Loucy (cell line): ENCODE data around the gene LRP1-AS.

Experiments
- EZH2phosphoT487 ChIP-seq: fragments of 200-600 bp; IDR thresholded peaks from 2 replicates; pipeline ENCODE4 v1.6.1; 2018; ENCODE audit warnings: antibody characterized with exemption, mild to moderate bottlenecking, moderate library complexity, borderline replicate concordance
- TF ChIP-seq, protein P1 (sequence below): fragments of 200-600 bp; sonication (generic); conservative IDR thresholded peaks from 2 replicates; pipeline ENCODE4 v1.5.1; 2014; ENCODE audit warnings: mild to moderate bottlenecking, antibody characterized with exemption, low read length

DNA sequence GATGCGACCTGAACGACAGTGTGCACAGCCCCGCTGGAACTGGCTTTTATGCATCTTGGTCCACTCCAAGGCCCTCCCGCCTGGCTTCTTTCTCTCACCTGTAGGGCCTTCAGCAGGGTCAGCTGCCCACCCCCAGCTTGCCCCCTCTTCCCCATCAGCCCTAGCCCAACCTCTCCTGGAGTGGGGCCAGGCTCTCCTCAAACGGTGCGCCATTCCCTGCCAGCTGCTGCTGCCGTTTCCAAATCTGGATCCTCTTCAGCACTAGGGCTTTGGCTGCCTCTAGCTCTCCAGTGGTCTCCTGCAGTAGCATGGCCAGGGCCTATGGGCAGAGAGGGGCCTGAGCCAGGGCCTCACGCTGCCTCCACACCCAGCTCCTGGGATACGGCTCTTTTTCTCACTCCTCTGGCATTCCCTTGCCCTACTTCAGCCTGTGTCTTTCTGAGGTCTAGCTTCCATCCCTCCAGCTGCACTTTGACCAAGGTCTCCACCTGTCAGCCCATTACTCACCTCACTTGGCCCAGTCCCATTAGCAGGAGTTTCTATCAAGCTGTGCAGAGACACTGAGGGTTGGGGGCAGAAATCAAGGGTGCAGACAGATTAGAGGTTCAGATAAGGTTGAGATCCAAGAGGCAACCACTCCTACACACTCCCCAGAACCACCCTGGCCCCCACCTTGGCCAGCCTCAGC, 41.3 kb downstream of the LRP1-AS start:
- TF ChIP-seq, protein P1, sequence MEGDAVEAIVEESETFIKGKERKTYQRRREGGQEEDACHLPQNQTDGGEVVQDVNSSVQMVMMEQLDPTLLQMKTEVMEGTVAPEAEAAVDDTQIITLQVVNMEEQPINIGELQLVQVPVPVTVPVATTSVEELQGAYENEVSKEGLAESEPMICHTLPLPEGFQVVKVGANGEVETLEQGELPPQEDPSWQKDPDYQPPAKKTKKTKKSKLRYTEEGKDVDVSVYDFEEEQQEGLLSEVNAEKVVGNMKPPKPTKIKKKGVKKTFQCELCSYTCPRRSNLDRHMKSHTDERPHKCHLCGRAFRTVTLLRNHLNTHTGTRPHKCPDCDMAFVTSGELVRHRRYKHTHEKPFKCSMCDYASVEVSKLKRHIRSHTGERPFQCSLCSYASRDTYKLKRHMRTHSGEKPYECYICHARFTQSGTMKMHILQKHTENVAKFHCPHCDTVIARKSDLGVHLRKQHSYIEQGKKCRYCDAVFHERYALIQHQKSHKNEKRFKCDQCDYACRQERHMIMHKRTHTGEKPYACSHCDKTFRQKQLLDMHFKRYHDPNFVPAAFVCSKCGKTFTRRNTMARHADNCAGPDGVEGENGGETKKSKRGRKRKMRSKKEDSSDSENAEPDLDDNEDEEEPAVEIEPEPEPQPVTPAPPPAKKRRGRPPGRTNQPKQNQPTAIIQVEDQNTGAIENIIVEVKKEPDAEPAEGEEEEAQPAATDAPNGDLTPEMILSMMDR: no peak
- TF ChIP-seq EZH2phosphoT487: no peak
